Right lung (tissue), 5 donors: ENCODE measurements around the gene ELF1. TPM values are rescaled to one million over a fixed set of nuclear protein-coding genes. Genes with fewer than 3 reads are reported as not detected.
"Not testable (repeated sequence)": the region's sequence is repeated elsewhere in the genome, so short reads cannot be mapped to it uniquely, and the experiment has no call there.

ENCODE experiments used
- DNase-seq, 2 donors: peaks; one replicate each; pipeline ENCODE4 v3.0.0-alpha.2; 2013
- polyA plus RNA-seq, 5 donors: library from polyadenylated mRNA; unstranded; fragments of 120-200 nt; gene quantifications; one replicate each; pipeline versions ENCODE4 v1.2.1 to v1.2.3, GENCODE V29; 2013; ENCODE audit warnings: inconsistent platforms in 1 of 5, low replicate concordance in 1 of 5; ENCODE audit not compliant: insufficient read length in 5 of 5, insufficient read depth in 1 of 5

The ELF1 gene
- polyA plus RNA-seq, 5 donors: 42.0 to 56.0 (median 48.7) TPM

DNA sequence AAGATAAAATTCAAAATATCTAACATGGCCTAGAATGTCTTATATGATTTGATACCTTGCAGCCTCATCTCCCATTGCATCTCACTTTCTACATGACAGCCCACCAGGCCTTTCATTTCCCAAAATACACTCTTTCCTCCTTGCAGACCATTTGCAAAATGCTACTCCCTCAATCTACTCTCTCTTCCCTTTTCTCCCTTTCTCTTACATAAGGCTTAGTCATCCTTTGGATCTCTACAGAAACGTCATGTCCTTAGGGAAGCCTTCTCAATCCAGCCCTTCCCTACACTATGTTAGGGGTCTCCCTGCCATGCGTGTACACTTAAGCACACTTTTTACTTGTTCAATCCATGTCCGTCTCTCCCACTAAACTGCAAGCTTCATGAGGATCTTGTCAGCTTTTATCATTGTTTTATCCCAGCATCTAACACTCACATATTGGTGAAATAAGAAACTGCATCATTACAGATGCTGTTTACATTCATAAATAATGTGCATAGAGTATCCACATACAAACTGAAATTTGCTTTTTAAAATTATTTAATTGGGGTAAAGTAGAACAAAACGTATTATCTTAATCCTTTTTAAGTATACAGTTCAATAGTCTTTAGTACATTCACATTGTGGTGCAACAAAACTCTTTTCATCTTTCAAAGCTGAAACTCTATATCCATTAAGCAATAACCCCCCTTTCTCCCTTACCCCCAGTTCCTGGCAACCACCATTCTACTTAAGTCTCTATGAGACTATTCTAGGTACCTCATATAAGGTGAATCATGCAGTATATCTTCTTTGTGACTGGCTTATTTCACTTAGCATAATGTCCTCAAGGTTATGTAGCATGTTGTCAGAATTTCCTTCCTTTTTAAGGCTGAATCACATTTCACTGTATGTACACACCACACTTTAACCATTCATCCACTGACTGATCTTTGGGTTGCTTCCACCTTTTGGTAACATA is 30.6 kb upstream of the ELF1 start:
- no peak for DNase-seq

DNA sequence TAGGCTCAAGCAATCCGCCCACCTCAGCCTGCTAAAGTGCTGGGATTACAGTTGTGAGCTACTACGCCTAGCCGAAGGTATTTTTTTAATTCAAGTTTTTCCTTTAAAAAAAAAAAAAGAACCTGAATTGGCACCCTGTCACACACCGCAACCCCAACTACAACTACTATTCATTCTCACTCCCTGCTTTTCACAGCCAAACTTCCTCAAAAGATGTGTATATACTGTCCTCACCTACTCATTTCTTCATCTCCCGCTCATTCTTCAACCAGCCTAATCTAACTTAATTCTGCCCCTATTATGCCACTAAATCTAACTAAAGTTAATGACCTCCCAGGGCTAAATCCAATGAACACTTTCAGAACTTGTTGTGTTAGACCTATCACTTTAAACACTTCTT is 29.5 kb upstream of the ELF1 start:
- no peak for DNase-seq

DNA sequence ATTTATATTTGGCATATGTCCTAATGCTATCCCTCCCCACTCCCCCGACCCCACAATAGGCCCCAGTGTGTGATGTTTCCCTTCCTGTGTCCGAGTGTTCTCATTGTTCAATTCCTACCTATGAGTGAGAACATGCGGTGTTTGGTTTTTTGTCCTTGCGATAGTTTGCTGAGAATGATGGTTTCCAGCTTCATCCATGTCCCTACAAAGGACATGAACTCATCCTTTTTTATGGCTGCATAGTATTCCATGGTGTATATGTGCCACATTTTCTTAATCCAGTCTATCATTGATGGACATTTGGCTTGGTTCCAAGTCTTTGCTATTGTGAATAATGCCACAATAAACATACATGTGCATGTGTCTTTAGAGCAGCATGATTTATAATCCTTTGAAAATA is 23.3 kb upstream of the ELF1 start:
- not testable (repeated sequence) for DNase-seq

DNA sequence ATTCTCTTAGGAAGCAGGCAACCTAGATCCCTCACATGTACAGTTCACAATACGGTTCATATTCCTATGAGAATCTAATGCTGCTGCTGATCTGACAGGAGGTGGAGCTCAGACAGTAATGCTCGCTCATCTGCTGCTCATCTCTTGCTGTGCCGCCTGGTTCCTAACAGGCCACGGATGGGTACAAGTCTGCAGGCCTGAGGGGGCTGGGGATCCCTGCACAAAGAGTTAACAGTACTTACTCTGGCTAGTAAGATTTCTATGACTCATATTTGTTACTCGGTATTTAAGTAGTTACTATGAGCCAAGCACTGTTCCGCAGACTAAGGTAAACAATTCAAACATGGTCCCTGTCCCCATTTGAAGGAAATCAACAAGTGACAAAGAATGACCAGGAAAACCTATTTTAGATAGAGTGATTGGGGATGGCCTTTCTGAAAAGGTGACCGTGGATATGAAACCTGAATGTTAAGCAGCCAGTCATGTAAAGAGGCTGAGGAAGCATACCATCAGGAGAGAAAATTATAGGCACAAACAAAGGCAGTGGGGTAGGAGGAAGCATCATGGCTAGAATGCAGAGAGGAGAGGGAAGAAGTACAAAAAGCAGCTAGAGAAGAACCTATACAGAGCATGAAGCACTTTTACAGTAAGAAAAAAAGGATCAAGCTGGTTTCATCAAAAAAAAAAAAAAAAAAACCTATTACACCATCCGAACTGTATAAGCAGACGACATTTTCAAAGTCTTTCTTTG is 21.6 kb upstream of the ELF1 start:
- no peak for DNase-seq

DNA sequence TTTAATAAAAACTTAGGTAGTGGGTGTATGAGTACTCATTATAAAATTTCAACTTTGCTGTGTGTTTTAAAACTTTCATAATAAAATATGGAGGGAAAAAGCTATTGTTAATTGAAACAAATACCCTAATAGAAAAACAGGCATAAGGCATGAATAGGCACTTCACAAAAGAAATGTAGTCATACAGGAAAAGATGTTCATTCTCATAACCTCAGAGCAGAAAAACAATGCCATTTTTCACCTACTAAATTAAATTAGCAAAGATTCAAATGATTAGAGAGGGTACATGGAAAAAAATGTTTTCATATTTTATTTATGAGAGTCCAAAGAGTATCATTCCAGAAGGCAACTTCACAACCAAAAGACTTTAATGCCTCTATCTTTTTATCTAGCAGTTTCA is 20.6 kb upstream of the ELF1 start:
- DNase-seq: no peak

DNA sequence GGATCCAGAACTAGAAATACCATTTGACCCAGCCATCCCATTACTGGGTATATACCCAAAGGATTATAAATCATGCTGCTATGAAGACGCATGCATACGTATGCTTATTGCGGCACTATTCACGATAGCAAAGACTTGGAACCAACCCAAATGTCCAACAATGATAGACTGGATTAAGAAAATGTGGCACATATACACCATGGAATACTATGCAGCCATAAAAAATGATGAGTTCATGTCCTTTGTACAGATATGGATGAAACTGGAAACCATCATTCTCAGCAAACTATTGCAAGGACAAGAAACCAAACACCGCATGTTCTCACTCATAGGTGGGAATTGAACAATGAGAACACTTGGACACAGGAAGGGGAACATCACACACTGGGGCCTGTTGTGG is 17.4 kb upstream of the ELF1 start:
- DNase-seq: not testable (repeated sequence)

DNA sequence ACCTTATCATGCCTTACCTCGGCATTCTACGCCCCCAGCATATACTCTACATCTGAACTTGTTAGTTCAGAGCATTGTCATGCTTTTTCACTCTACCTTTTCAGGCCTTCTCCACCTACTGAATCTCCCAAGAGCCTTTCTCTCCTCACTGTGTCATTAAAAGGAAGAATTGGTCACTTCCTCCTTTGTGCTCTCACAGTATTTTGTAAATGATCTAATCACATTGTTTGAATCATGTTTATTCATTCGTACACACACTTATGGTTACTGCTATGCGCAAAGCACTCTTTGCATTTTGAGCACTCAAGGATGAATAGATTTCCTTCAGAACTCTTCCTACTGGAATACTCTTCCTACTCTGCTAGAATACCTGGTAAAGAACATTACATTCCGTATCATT is 15.8 kb upstream of the ELF1 start:
- DNase-seq: no peak

DNA sequence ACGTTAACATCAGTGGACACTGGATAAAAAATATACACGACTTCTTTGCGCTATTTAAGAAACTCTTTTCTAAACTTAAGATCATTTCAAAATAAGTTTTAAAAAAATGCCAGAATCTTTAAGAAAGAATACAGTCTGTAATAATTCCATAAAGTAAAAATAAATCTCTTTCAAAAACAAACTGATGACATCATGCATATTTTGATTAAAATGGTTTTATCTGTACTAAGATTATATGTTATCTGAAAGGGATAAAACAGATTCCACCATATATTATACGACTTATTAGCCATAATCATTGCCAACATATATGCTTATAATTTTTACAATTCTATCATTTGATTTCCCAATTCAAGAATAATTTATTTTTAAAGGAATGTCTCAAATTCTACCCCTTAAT is 15.3 kb upstream of the ELF1 start:
- DNase-seq: no peak

DNA sequence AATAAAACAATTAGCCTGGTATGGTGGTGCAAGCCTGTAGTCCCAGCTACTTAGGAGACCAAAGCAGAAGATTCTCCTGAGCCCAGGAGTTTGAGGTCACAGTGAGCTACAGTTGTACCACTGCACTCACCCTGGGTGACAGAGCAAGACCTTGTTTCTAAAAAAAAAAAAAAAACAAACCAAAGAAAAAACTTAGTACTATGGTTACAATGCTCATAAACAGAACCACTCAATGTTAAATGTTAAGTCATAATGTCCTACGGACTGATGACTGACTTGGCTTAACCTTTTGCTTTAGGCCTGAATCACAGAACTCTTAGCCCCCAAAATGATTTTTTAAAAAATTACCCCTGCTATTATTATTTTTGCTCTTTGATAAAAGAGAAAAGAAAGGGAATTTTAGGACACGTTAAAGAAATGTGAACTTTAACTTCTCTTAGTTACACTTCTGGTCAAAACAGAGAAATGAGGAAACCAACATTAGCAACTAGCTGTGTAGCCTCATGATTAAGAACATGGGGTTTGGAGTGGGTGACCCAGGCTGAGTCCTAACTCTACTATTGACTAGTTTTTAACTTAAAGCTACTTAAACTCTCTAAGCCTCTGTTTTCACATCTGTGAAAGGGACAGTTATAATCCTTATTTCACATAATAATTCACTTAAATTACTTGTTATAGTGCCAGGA is 13.7 kb upstream of the ELF1 start:
- DNase-seq: no peak

DNA sequence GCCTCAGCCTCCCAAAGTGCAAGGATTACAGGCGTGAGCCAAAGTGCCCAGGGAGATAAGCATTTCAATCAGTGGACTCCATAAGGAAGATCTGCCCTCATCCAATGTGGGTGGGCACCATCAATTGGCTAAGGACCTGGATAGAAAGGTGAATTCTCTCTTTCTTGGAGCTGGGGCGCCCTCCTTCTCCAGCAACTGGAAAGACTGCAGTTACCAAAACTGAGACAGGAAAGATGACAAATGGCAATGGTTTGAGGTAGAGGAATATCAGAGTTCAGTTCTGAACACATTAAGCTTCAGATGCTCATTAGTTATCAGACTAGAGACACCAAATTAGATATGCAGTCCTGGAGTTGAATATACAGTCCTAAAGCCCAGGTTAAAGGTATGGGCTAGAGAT is 10.5 kb upstream of the ELF1 start:
- no peak for DNase-seq

DNA sequence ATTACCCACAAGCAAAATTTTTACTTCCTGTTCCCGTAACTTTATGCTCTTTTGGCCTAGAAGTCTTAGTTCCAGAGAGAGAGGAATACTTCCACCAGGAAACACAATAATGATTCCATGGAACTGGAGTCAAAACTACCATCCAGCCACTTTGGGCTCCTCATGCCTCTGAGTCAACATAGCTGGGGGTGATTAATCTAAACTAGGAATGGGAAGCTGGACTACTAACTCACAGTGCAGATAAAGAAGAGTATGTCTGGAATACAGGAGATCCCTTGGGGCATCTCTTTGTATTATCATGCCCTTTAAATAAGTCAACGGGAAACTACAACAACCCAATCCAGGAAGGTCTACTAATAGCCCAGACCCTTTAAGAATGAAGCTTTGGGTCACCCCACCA is 8.9 kb upstream of the ELF1 start:
- DNase-seq: no peak

DNA sequence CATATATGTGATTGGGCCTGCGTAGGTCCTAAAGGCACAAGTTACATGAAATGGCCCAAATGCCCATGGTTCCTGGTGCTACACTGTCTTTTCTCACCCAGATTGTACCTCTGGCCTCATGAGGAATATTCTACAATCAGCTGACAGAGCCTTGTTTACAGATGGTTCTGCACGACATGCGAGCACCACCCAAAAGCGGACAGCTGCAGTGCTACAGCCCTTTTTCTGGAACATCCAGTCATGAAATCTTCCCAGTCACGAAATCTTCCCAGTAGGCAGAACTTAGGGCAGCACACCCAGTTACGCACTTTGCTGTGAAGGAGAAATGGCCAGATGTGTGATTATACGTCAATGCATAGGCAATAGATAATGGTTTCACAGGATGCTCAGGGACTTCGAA is 7.7 kb upstream of the ELF1 start:
- no peak for DNase-seq

DNA sequence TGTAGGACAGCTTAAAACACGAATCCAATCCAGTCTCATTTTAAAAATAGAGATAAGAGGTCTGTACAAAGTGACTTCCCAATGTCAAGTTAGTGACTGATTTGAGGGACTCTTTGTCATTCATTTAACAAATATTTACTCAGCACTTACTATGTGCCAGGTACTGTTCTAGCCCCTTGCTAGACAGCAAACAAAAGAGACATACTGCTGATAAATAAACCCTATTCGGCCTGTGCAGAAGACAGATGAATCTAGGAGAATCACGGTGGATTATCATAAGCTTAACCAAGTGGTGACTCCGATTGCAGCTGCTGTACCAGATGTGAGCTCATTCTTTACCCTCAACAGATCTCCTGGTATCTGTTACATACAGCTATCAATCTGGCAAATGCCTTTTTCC is 6.4 kb upstream of the ELF1 start:
- DNase-seq: no peak

DNA sequence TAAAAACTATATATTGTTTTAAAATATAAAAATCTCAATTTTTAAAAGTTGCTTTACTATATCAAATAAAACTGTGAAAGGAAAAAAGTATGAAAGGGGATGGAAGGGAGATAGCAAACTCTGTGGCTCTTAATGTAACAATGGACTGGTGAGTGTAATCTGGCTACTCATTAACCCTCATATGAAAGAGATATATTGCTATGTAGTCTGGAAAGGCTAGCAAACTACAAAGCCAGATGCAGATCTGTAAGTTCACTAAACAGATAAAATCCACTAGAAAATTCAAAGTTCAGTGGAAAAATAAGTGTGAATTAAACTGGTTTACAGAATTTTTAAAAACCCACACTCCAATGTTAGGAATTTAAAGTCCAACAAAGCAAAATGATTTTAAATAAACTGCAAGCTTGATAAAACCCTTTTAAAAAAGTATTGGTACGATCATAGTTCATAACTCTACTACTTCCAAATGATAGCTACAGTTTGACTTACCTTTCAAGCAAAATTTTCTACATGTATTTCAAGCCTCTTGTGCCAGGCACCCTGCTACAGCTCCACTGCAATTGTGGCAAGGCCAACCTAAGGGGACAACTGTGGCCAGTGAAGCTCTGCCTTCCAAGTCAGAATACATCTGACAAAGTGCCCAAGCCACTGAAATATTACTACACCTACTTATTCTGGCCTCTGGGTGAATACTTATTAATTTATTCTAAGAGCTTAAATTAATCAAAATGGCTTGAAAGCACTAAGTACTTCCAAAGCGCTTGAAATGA is 647 bp upstream of the ELF1 start:
- no peak for DNase-seq

DNA sequence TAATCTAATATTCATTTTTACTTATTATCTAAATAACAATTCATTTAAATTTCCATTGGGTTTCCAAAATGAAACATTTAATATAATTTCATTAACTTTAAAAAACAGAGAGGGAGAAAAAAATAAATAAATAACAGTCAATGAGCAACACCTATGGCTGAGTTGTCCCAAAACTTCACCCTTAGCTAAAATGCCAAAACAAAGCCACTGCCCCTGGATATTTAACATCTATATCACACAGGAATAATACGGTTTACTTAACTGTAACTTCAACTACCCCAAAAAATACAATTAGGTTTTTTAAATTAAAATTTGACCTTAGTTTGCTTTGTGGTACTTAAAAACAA is 541 bp downstream of the ELF1 start:
- DNase-seq: no peak

DNA sequence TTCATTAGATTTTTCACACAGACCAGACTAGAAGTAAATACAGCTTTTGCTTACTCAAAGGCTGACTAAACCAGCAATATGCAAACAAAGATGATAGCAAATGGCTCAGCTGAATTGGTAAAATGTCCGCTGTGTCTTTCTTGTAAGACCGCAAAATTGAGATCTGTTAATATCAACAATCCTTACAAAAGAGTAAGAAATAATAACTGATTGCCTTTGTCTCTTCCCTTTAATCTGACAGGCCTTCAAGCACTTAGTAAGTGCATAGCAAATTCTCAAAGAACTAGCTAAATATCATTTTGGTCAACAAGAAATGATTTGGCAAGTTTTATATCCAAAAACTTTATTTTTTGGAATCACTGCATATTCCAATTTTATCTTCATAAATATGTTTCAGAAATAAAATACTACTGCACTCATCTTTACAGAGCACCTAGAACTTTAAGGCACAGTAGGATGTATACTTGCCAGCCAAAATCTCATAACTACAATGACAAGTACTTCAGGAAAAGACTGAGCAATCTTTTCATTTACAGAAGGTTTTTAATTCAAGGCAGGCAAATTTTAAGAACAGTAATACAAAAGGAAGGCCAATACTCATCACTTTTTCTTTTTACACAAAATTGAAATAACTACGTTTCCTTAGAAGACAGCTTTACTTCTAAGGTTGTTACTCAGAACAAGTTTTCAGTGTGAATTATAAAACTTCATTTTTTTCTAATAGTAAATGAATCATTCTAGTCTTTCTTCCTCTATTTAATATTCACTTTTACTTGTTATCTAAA is 1.1 kb downstream of the ELF1 start:
- DNase-seq: no peak

DNA sequence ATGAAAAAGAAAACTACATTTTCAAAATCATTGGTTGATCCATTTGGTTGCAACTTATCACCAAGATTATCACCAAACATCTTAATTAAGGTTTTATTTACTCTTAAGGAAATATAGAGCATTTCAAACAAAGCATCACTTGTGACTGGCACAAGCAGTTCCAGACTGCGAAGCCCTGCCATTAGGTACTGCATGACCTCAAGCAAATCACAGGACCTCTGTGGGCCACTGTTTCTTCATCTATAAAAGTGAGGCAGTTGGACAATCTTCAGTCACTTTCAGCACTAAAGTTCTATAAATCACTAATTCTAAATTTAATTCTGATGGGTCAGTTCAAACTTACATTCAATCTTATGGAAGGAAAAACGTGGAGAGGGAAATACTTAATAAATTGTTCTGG is 2.0 kb downstream of the ELF1 start:
- no peak for DNase-seq

DNA sequence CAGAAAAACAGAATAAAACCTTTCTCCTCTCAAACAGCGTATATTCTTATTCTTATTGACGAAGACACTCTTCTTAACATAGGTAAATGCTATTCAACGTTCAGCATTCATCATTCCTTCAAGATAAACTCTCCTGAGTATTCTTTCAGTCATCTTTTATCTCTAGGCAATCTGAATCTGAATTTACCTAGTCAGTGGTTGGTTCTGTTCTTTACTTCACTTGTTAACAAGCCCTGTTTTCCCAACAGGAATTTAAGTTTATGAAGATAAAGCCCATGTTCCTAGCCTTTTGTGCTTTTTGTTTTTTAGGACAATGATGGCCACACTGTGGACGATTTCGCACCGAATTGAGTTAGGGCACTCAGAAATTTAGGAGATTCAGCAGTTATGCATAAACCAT is 3.2 kb downstream of the ELF1 start:
- no peak for DNase-seq

DNA sequence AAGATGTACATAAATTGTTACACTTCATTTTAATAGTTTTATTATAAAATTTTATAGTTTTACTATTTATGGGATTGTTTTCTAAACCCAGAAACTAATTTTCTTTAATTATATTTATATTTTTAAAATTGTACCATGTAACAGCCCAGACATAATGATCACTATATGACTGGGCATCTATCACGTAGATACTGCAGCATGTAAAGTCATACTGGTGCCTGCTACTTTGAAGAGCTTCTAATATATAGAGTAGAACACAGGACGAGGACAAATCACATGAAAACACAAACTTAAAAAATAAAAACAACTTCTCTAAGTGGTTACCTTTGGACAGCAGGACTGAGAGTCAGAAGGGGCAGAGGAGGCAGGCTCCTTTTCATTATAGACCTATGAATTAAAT is 5.3 kb downstream of the ELF1 start:
- DNase-seq: no peak

DNA sequence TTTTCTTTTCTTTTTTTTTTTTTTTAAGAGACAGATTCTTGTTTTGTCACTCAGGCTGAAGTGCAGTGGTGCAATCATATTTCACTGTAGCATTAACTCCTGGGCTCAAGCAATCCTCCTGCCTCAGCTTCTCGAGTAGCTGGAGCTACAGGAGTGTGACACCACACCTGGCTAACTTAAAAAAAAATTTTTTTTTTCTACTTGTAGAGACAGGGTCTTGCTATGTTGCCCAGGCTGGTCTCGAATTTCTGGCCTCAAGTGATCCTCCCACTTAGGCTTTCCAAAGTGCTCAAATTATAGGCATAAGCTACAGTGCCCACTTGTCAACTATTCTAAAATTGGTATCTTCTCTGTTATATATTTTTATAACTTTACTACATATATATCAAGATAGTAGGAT is 6.6 kb downstream of the ELF1 start:
- DNase-seq: no peak

DNA sequence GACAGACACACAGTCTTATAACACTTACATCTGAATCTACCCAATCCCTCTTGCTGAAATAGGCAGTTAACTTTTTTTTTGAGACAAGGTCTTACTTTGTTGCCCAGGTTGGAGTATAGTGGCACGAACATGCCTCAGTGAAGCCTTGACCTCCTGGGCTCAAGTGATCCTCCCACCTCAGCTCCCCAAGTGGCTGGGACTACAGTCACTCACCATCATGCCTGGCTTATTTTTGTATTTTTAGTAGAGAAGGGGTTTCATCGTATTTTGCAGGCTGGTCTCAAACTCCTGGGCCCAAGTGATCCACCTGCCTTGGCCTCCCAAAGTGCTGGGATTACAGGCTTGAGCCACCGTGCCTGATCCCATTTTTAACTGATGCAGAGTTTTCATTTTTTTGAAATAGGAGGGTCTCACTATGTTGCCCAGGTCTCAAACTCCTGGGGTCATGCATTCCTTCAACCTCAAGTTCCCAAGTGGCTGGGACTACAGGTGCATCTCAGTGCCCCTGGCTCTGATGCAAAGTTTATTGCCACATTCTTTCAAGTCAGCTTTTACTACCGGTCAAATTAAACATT is 7.6 kb downstream of the ELF1 start:
- no peak for DNase-seq
